ENCODE results near the gene TENM3. TPM values are rescaled to one million over a fixed set of nuclear protein-coding genes. Genes with fewer than 3 reads are reported as not detected.

The TENM3 gene
- total and polyA plus RNA-seq, 2 donors: 2.8 to 26.6 TPM

DNA sequence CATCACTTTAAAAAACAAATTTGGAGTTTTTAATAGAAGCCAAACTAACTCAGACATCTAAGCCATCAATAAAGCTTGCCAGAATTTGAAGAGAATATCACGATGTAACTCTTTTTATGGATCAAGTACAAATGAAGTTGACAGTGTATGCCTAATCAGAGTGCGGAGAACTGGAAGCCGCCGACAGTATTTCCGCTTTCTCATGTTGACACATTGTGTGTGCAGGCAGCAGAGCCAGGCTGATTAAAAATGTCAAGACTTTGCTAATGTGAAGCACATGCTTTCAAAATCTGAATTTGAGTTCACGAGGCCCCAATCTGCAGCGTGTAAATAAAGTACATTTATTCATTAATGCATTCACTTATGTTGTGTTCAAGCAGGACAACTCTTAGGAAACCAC lies 161.2 kb downstream of the TENM3 start:
- Histone ChIP-seq H3K27ac (ENCODE audit: low read depth) (no peak overlapping the region), H3K4me1 (ENCODE audit: insufficient read depth) (no peaks in the 10 kb centered on the region), H3K4me3 (ENCODE audit: low read depth, low read length) (no peak overlapping the region), H3K36me3 (ENCODE audit: insufficient read depth) (no peaks in the 10 kb centered on the region)
- WGBS: 80% methylated on average over 7 of the region's 7 CpGs
- DNase-seq (ENCODE audit: extremely low spot score): no peak

DNA sequence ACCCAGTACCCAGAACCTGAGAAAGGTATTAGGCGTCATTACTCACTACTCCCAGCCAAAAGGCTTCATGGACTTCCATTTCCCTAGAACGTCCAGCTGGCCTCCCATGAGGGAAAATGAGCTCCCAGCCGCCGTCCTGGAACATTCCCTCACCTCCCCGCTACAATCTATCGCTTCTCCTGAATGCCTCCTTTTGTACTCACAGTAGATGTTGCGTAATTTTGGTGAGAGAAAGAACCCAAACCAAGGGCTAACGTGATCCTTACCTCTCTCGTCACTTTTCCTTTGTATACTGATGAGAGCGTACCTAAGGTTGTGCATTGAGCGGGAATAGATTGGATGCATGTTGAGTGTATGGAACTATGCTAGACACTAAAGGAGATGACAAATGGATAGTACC lies 161.9 kb downstream of the TENM3 start:
- Histone ChIP-seq H3K36me3 (ENCODE audit: insufficient read depth) (no peaks in the 10 kb centered on the region), H3K27ac (ENCODE audit: low read depth) (no peak overlapping the region), H3K4me3 (ENCODE audit: low read depth, low read length) (no peak overlapping the region), H3K4me1 (ENCODE audit: insufficient read depth) (no peaks in the 10 kb centered on the region)
- no peak for DNase-seq (ENCODE audit: extremely low spot score)
- WGBS: 94% methylated on average over 11 of the region's 11 CpGs

DNA sequence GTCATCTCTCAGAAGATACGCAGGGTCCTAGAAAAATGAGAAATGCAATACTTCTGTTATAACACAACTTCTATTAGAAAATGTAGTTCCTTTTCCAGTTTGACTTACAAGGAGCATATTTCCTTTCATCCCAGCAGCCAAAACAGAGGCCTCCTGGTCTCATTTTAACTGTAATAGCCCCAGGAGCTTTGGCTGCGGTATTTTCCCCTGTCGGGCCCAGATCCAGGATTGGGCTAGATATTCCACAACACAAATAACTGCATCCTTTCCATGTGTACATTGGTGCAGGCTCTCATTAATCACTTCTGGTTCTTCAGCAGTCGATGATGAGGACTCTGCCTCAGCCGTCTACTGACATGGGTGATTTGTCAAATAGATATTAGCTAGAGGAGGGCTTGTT lies 166.1 kb downstream of the TENM3 start:
- Histone ChIP-seq H3K4me1 (ENCODE audit: insufficient read depth) (no peaks in the 10 kb centered on the region), H3K4me3 (ENCODE audit: low read depth, low read length) (no peak overlapping the region), H3K36me3 (ENCODE audit: insufficient read depth) (no peaks in the 10 kb centered on the region), H3K27ac (ENCODE audit: low read depth) (no peak overlapping the region)
- no peak for DNase-seq (ENCODE audit: extremely low spot score)
- 80% methylated on average over 5 of the region's 5 CpGs for WGBS

DNA sequence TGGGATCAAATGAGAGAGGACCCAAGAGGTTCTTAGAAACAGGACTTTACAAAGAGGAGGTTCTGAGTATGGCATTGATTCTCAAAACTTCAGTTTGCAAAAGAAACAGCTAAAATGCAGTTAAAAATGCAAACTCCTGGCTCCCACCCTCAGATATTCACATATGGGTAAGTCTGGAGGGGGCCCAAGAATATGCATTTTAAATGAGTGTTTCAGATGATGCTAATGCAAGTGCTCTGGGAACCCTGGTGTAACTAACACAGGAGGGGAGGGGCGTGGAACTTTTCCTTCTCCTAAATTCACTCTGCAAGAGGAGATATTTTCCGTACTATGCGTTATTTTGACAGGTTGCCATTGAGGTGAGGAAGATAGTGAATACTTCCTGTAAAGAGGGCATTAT lies 168.2 kb downstream of the TENM3 start:
- Histone ChIP-seq H3K27ac (ENCODE audit: low read depth) (no peak overlapping the region), H3K4me3 (ENCODE audit: low read depth, low read length) (no peak overlapping the region), H3K36me3 (ENCODE audit: insufficient read depth) (no peaks in the 10 kb centered on the region), H3K4me1 (ENCODE audit: insufficient read depth) (no peaks in the 10 kb centered on the region)
- 91% methylated on average over 3 of the region's 3 CpGs for WGBS
- no peak for DNase-seq (ENCODE audit: extremely low spot score)

DNA sequence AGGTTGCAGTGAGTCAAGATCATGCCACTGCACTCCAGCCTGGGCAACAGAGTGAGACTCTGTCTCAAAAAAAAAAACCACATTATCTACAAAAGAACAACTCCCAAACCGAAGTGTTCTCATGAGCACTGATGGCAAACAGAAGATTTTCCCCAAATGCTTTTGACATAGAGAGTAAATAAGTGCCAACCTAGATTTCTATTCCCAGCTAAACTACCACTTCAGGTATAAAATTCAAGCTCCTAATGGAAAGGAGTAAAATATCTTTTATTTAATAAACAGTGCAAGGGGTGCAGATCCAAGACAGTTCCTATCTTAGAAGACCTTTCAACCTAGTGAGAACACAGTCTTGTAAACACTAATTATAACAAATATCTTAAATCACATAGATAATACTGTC lies 170.3 kb downstream of the TENM3 start:
- WGBS: 93% methylated on average over 1 of the region's 1 CpG
- H3K4me1 ChIP-seq (ENCODE audit: insufficient read depth): no peaks in the 10 kb centered on the region
- no peak for DNase-seq (ENCODE audit: extremely low spot score)
- no peaks in the 10 kb centered on the region for H3K36me3 ChIP-seq (ENCODE audit: insufficient read depth)
- no peak overlapping the region for H3K27ac ChIP-seq (ENCODE audit: low read depth)
- no peak overlapping the region for H3K4me3 ChIP-seq (ENCODE audit: low read depth, low read length)

DNA sequence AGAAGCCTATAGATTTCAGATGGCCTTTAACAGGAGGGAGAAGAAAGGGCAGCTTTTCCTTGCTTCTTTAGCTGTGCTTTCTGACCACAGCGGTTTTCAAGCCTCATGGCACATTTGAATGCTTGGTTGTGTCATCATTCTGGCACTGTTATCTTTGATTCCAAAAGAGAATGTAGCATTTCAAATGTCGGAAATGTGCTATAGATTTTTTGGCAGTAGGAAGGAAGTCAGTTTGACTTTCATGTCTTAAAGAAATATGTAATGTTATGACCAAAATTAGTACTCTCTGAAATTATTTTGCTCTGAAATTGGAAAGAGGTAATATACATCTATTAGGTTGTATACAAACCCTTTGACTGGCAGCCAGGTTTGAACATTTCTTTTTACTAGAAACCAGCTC lies 171.9 kb downstream of the TENM3 start:
- H3K27ac ChIP-seq (ENCODE audit: low read depth): no peak overlapping the region
- 59% methylated on average over 2 of the region's 2 CpGs for WGBS
- no peaks in the 10 kb centered on the region for H3K4me1 ChIP-seq (ENCODE audit: insufficient read depth)
- no peak for DNase-seq (ENCODE audit: extremely low spot score)
- H3K36me3 ChIP-seq (ENCODE audit: insufficient read depth): no peaks in the 10 kb centered on the region
- no peak overlapping the region for H3K4me3 ChIP-seq (ENCODE audit: low read depth, low read length)

DNA sequence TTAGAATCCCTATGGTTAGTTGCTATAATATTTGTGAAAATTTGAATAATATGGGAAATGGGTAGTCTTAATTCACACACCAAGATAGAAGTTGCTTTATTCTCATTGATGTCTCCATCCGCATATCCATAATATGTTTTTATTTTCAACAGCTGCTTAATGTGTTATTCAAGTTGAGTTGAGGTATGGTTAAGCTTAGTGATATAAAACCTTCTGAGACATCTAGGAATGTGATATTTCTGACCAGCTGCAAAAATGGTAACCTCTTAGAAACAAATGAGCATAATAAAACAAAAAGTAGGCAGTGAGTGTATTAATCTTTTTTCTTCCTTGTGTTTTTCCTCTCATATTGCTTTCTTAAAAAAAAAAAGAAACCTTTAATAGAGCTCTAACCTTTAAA lies 172.9 kb downstream of the TENM3 start:
- H3K4me3 ChIP-seq (ENCODE audit: low read depth, low read length): no peak overlapping the region
- H3K27ac ChIP-seq (ENCODE audit: low read depth): no peak overlapping the region
- WGBS: 97% methylated on average over 1 of the region's 1 CpG
- no peaks in the 10 kb centered on the region for H3K4me1 ChIP-seq (ENCODE audit: insufficient read depth)
- H3K36me3 ChIP-seq (ENCODE audit: insufficient read depth): no peaks in the 10 kb centered on the region
- no peak for DNase-seq (ENCODE audit: extremely low spot score)

DNA sequence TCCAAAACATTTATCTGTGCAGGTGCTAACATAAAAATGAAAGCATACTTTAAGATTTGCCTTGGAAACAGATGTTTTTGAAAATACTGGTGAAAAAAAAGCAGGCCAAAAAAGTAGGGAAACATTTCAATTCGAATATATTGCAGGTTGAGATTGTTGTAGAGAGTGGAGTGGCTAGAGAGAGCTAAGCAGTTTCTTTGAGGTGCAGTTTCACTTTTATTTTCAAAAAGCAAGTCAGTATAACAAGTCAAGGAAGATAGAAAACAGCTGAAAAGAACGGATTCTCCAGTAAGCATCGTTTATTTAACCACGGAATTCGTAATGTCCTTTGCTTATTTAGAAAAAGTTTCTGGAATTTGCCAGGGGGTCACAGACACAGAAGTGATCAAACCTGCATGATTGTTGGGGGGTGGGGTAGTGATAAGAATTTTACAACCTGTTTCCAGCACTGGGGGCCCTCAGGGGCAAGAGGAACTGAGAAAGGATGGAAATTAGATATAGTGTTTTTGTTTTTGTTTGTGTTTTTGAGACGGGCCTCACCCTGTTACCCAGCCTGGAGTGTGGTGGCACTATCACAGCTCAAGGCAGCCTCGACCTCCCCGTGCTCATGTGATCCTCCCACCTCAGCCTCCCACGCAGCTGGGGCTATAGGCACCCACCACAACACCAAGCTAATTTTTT lies 175.0 kb downstream of the TENM3 start:
- Histone ChIP-seq H3K36me3 (ENCODE audit: insufficient read depth) (no peaks in the 10 kb centered on the region), H3K27ac (ENCODE audit: low read depth) (no peak overlapping the region), H3K4me1 (ENCODE audit: insufficient read depth) (no peaks in the 10 kb centered on the region), H3K4me3 (ENCODE audit: low read depth, low read length) (no peak overlapping the region)
- DNase-seq (ENCODE audit: extremely low spot score): no peak
- 55% methylated on average over 9 of the region's 9 CpGs for WGBS

DNA sequence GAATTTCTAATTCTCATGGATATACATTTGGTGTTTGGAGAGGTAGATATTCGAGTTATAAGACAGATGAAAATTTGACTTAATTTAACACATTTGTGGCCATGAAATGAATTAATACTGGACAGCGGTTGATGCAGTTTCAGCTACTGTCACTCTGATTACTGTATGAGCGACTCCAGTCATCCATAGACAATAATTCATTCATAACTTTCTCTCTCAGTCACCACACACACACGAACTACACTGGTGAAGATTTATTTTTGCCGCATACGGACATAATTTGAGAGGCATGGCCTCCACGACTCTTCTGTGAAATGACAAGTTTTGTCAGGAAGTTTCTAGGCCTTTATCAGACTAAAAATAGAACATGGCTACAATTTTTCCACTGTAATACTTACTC lies 177.0 kb downstream of the TENM3 start:
- 81% methylated on average over 7 of the region's 7 CpGs for WGBS
- Histone ChIP-seq H3K4me1 (ENCODE audit: insufficient read depth) (no peaks in the 10 kb centered on the region), H3K4me3 (ENCODE audit: low read depth, low read length) (no peak overlapping the region), H3K36me3 (ENCODE audit: insufficient read depth) (no peaks in the 10 kb centered on the region), H3K27ac (ENCODE audit: low read depth) (no peak overlapping the region)
- no peak for DNase-seq (ENCODE audit: extremely low spot score)

DNA sequence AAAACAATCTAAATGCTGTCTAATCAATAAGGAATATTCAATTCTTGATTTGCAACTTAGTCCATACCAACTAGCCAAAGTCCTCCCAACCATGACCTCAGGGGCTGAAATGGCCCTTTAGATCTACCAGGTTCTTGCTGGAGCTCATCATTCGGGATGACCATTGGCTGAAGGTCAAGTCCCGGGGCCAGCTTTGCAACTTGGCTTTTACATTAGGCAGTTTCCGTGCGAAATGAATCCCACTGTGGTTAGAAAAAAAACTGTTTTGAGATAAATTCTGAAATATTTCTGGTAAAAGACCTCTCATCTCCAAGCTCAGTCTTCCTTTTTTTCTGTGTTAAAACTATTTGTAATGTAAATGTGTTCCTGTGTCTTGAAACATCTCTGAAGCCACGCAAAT lies 178.6 kb downstream of the TENM3 start:
- no peak for DNase-seq (ENCODE audit: extremely low spot score)
- WGBS: 71% methylated on average over 5 of the region's 5 CpGs
- Histone ChIP-seq H3K4me1 (ENCODE audit: insufficient read depth) (no peaks in the 10 kb centered on the region), H3K27ac (ENCODE audit: low read depth) (no peak overlapping the region), H3K4me3 (ENCODE audit: low read depth, low read length) (no peak overlapping the region), H3K36me3 (ENCODE audit: insufficient read depth) (no peaks in the 10 kb centered on the region)

DNA sequence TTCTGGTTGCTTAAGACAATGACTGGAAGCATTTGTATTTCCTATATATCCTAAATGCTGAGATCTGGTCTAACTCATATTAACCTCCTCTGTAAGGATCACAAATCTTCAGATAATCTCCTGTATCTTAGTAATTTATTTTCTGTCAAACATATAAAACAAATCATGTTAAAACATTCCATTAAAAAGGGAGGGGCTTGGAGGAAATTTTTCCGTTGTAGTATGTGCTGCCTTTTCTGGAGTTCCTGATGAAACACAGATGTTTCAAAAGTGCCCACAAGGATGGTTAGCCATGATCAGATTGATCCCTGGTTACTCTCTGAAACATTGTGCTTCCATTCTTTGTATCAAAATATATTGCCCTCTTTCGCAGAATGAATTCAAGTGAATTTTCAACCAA lies 182.1 kb downstream of the TENM3 start:
- no peak overlapping the region for H3K4me3 ChIP-seq (ENCODE audit: low read depth, low read length)
- 75% methylated on average over 2 of the region's 2 CpGs for WGBS
- no peaks in the 10 kb centered on the region for H3K36me3 ChIP-seq (ENCODE audit: insufficient read depth)
- DNase-seq (ENCODE audit: extremely low spot score): no peak
- no peak overlapping the region for H3K27ac ChIP-seq (ENCODE audit: low read depth)
- no peaks in the 10 kb centered on the region for H3K4me1 ChIP-seq (ENCODE audit: insufficient read depth)

DNA sequence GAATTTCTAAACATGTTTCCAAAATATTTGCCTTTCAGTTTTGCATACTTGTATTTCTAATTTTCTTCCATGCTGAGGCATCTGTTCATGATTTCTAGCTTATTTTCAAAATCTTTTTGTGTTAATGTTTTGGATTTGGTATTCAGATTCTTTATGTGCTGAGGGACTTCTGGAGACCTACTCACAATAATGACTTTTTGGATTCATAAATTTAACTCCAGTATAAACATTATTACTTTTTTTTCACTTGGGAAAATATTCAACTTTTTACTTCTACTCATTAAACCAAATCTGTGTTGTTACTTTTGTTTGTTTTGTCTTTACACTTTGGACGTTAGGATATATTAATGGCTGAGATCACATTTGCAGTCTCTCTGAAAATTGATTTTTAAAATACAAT lies 183.7 kb downstream of the TENM3 start:
- WGBS: 51% methylated on average over 1 of the region's 1 CpG
- DNase-seq (ENCODE audit: extremely low spot score): no peak
- Histone ChIP-seq H3K4me3 (ENCODE audit: low read depth, low read length) (no peak overlapping the region), H3K27ac (ENCODE audit: low read depth) (no peak overlapping the region), H3K36me3 (ENCODE audit: insufficient read depth) (no peaks in the 10 kb centered on the region), H3K4me1 (ENCODE audit: insufficient read depth) (no peaks in the 10 kb centered on the region)

DNA sequence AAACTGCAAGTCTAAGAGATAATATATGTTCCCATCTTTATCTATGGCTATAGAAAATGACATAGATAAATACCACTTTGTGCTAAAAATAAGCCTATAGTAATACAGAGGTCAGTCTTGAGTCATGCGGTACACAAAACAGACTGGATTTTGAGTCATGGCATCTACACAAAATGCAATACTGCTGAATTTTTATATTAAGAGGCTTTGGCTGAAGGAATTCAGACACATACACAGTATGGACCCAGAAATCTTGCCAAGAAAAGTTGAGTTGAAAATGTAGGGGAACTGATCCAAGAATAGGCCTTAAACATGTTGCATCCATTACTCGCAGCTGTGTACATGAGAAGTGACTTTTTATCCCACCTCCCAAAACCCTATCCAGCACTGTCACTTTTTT lies 184.4 kb downstream of the TENM3 start:
- no peak overlapping the region for H3K27ac ChIP-seq (ENCODE audit: low read depth)
- no peak for DNase-seq (ENCODE audit: extremely low spot score)
- H3K4me1 ChIP-seq (ENCODE audit: insufficient read depth): no peaks in the 10 kb centered on the region
- 63% methylated on average over 2 of the region's 2 CpGs for WGBS
- no peaks in the 10 kb centered on the region for H3K36me3 ChIP-seq (ENCODE audit: insufficient read depth)
- no peak overlapping the region for H3K4me3 ChIP-seq (ENCODE audit: low read depth, low read length)

DNA sequence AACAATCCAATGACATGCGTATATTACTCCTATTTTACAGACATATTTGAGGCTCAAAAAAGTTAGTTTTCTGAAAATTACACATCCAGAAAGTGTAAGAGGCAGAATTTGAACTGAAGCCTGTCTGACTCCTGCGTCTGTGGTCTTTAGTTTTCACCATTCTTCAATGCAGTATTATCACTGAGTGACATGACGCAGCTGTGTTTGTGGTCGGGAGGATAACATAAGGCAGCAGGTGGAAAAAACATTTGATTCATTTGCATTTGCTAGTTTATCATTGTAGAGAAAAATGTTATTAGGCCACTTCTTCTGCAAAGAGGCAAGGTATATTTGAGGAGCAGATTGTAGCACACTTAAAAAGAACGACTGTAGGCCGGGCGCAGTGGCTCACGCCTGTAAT lies 186.7 kb downstream of the TENM3 start:
- Histone ChIP-seq H3K4me3 (ENCODE audit: low read depth, low read length) (no peak overlapping the region), H3K36me3 (ENCODE audit: insufficient read depth) (no peaks in the 10 kb centered on the region), H3K27ac (ENCODE audit: low read depth) (no peak overlapping the region), H3K4me1 (ENCODE audit: insufficient read depth) (no peaks in the 10 kb centered on the region)
- WGBS: 79% methylated on average over 8 of the region's 8 CpGs
- no peak for DNase-seq (ENCODE audit: extremely low spot score)

DNA sequence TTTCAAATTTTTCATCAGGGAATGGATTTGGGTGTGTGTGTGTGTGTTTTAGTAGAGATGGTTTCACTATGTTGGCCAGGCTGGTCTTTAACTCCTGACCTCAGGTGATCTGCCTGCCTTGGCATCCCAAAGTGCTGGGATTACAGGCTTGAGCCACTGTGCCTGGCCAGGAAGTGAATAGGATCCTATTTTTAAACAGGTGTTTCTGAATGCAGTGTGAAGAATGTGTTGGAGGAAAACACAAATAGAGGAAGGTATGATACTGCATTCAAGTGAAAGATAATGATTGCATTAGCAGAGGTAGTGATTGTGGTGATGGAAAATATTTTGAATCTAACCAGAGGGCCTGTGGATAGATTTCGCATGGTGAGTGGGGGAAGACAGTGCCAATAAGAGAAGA lies 189.6 kb downstream of the TENM3 start:
- no peak for DNase-seq (ENCODE audit: extremely low spot score)
- WGBS: 89% methylated on average over 1 of the region's 1 CpG
- no peaks in the 10 kb centered on the region for H3K36me3 ChIP-seq (ENCODE audit: insufficient read depth)
- no peak overlapping the region for H3K4me3 ChIP-seq (ENCODE audit: low read depth, low read length)
- no peaks in the 10 kb centered on the region for H3K4me1 ChIP-seq (ENCODE audit: insufficient read depth)
- H3K27ac ChIP-seq (ENCODE audit: low read depth): no peak overlapping the region

Data from urinary bladder (tissue), 4 donors.